ENCODE data around the gene ADGRF5.

Gene ADGRF5

GRCh38 chr6:46961232-46961631 lies 39.5 kb upstream of the ADGRF5 start:
- TF ChIP-seq, protein P1, sequence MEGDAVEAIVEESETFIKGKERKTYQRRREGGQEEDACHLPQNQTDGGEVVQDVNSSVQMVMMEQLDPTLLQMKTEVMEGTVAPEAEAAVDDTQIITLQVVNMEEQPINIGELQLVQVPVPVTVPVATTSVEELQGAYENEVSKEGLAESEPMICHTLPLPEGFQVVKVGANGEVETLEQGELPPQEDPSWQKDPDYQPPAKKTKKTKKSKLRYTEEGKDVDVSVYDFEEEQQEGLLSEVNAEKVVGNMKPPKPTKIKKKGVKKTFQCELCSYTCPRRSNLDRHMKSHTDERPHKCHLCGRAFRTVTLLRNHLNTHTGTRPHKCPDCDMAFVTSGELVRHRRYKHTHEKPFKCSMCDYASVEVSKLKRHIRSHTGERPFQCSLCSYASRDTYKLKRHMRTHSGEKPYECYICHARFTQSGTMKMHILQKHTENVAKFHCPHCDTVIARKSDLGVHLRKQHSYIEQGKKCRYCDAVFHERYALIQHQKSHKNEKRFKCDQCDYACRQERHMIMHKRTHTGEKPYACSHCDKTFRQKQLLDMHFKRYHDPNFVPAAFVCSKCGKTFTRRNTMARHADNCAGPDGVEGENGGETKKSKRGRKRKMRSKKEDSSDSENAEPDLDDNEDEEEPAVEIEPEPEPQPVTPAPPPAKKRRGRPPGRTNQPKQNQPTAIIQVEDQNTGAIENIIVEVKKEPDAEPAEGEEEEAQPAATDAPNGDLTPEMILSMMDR (conservative IDR thresholded peaks at IDR 0.05; ENCODE audit: low read depth, low read length), result no peak
- no peak overlapping the region for H3K4me3 ChIP-seq (ENCODE audit: low read length)
- no peak for DNase-seq (ENCODE audit: low read depth)

GRCh38 chr6:46959419-46959818 lies 37.7 kb upstream of the ADGRF5 start:
- no peak overlapping the region for H3K4me3 ChIP-seq (ENCODE audit: low read length)
- no peak for DNase-seq (ENCODE audit: low read depth)
- TF ChIP-seq, protein P1 (conservative IDR thresholded peaks at IDR 0.05; ENCODE audit: low read depth, low read length), result no peak

GRCh38 chr6:46956409-46956808 lies 34.7 kb upstream of the ADGRF5 start:
- TF ChIP-seq, protein P1 (conservative IDR thresholded peaks at IDR 0.05; ENCODE audit: low read depth, low read length), result no peak
- DNase-seq (ENCODE audit: low read depth), result no peak
- no peak overlapping the region for H3K4me3 ChIP-seq (ENCODE audit: low read length)

GRCh38 chr6:46954837-46955451 lies 33.2 kb upstream of the ADGRF5 start:
- TF ChIP-seq, protein P1 (conservative IDR thresholded peaks at IDR 0.05; ENCODE audit: low read depth, low read length), result no peak
- no peak for DNase-seq (ENCODE audit: low read depth)
- no peak overlapping the region for H3K4me3 ChIP-seq (ENCODE audit: low read length)

- no peak for DNase-seq (ENCODE audit: low read depth)
- TF ChIP-seq, protein P1 (conservative IDR thresholded peaks at IDR 0.05; ENCODE audit: low read depth, low read length), result no peak
- no peak overlapping the region for H3K4me3 ChIP-seq (ENCODE audit: low read length)
These were observed 32.2 kb upstream of the ADGRF5 start for GRCh38 chr6:46953921-46954320.

DNA sequence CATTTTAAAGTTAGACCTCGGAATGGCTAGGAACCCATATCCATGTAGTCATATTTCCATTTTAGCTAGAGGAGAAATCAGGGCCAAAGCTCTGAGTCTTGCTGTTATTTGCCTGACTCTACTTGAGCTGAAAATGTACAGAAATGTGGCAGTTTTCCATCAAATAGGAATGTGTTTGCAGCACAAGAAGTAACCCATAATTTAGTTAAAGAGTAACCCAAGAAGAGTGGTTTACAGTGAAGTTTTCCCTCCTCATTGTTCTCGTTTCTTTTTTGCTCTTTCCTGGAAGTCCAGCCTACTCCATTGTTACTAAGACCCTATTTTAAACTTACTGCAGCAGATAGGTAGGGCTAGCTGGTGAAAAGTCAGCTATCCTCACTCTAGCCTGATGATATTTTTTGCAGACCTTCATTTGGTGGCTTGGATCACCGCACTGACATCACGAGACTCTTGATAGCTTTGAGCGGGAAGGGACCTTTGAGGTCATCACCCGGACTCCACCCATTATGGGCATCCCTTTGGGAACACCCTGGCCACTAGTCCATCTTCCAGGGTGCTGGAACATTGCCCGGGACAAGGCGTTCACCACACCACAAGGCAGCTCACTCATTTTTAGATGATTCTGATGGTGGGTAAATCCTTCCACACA lies 28.0 kb upstream of the ADGRF5 start:
- TF ChIP-seq, protein P1 (conservative IDR thresholded peaks at IDR 0.05; ENCODE audit: low read depth, low read length), result no peak
- no peak for DNase-seq (ENCODE audit: low read depth)
- H3K4me3 ChIP-seq (ENCODE audit: low read length), result no peak overlapping the region

- H3K4me3 ChIP-seq (ENCODE audit: low read length), result no peak overlapping the region
- DNase-seq (ENCODE audit: low read depth), result no peak
- TF ChIP-seq, protein P1 (conservative IDR thresholded peaks at IDR 0.05; ENCODE audit: low read depth, low read length), result no peak
These were observed 27.0 kb upstream of the ADGRF5 start for GRCh38 chr6:46948699-46949098.

Data from retinal pigment epithelial cell (primary cell).